GM19099 (cell line): ENCODE results near the gene MGRN1.

Source experiments
- POLR2A ChIP-seq: IDR thresholded peaks from 3 replicates; pipeline ENCODE4 v1.6.1; 2011; ENCODE audit warnings: low read depth; ENCODE audit not compliant: insufficient read length; ENCODE audit errors: extremely low read depth

Gene MGRN1

DNA sequence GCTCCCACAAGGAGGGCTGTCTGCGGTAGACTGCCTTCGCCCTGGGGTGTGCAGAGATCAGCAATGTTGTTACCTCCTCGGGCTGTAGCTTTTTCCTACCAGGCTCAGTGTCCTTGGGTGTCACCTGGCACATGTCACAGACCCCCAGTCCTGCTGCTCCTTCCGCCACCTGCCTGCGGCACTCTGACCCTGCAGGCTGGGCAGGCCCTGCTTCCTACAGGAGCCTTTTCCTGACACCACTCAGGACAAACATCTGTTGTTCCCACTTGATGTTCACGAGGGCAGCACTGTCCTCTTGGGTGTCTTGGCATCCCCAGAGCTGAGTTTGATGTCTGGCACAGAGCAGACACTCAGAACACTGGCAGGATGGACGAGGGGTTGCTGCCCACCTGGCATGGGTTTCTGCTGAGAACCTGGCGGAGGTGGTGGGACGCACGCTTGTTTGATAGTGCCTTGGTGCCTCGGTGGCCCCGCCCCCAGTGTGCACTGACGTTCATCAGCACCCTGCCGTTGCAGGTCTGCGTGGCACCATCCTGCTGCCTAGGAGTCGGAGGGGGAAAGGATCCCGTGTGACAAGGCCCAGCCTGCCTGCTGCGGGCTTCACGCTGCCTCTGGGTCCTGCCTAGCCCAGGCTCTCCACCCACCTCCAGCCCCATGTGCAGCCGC lies 42.0 kb downstream of the MGRN1 start:
- no peak for TF ChIP-seq POLR2A

DNA sequence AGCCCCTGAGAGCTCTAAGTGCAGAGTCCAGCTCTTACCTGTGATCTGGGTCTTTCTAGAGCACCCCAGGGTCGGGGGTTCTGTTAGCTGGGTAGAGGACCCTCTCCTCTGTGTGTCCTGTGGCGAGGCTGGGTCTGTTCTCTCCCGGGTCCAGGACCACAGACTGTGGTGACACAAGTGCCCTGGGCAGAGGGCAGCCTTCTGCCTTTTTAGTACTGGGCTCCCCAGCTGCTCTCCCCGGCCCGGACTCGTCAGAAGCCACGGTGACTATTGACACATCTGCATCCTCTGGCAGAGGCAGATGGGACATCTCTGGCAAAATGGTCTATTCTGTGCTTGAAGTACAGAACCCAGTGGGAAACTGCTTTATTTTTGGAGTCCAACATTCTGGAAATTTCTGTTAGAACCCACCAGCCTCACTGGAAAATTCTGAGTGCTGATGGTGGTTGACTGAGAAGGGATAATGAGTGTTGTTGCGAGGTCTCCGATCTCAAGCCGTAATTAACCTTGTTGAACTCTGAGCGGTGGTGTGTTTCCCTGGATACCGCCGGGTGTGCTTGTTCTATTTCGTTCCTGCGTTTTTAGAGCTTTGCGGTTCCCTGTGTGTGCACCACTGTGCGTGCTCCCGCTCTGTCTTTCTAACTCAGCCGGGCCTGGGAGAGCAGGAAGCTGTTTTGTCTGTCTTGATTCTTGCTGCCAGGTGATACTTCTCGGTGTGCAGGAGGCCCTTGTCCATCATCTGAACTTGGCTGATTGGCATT lies 42.8 kb downstream of the MGRN1 start:
- TF ChIP-seq POLR2A = no peak

GRCh38 chr16:4668313-4668960 lies 43.8 kb downstream of the MGRN1 start:
- TF ChIP-seq POLR2A = no peak

- TF ChIP-seq POLR2A = no peak
Observed at GRCh38 chr16:4673387-4674046, 48.9 kb downstream of the MGRN1 start.

GRCh38 chr16:4674926-4675530 lies 50.4 kb downstream of the MGRN1 start:
- no peak for TF ChIP-seq POLR2A

GRCh38 chr16:4675864-4676786 lies 51.5 kb downstream of the MGRN1 start:
- no peak for TF ChIP-seq POLR2A

DNA sequence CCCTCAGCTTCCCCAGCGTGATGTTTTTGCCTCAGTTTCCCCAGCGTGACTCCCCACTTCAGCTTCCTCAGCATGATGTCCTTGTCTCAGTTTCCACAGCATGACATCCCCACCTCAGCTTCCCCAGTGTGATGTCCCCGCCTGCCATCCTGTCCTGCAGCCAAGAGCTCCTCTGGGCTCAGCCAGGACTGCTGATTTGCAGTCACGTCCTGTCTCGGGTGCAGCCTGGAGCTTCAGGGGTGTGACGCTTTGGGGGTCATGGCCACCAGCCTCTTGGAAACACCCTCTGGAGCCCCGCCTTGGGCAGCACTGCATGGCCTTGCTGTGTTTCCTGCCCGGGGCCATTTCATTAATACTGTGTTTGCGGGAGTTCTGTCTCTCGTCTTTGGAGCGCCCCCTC lies 52.2 kb downstream of the MGRN1 start:
- TF ChIP-seq POLR2A = no peak

GRCh38 chr16:4677390-4677789 lies 52.8 kb downstream of the MGRN1 start:
- no peak for TF ChIP-seq POLR2A

- TF ChIP-seq POLR2A = no peak
Observed at GRCh38 chr16:4677994-4678393, 53.4 kb downstream of the MGRN1 start.

GRCh38 chr16:4678596-4678995 lies 54.0 kb downstream of the MGRN1 start:
- TF ChIP-seq POLR2A = no peak

DNA sequence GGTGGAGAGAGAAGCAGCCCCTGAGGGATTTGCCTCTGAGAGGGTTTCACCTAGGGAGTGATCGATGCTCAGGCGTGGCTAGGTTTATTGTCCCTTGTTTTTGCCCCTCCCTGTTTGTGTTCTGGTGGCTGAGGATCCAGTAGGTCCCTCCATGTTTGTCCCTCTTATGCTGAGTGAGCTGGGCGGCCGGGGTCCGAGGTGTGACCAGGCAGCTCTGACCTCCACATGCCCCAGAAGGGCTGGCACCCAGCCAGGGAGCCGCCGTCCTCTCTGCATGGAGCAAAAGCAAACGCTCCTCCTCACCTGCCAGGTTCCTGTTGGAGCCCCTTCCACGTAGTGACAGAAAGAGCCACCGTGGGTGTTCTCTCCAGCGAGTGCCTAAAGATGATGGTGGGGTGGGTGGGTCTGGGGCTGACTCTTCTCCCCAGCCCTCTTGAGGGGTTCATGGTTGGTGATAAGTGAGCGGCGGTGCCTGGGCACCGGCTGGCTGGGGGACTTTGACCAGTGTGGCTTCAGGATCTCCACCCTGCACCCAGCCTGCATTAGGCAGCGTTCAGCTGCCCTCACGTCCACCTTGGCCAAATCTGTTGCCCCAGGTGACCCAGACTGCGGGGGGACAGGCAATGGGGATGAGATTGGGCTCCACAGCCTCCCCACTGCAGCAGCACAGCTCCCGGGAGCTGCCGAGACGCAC lies 54.7 kb downstream of the MGRN1 start:
- TF ChIP-seq POLR2A = no peak

DNA sequence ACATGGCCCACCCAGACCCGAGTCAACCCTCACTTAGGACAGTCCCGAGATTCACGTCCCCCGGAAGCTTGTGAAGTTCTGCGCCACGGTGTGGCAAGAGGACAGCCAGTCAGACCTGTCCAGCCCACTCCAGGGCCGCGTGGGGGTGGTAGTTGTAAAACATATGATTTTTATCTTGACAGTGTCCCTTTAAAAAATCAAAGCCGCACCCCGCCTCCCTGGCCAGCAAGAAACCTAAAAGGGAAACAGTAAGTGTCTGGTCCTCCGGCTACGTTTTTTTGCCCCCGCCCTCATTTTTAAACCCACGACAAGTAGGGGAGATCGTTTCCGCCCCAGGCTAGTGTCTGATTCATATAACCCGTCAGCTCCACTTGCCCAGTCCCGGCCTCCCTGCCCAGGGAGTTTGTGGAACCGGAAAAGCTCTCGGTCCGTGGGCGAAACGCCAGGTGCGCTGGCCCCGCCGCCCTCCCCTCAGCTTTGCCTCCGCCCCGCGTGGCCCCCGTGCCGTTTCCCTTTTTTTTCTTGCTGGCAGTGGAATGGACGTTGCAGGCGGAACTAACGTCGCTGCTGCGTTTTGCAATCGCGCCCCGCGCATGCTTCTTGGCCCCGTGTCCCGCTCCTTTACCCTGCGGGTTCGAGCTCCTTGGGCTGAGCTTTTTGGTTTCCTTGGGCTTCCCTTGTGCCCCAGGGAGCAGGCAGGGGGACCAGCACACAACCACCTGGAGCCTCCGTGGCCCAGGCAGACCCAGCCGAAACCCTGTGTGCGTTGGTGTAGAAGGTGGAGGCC lies 55.4 kb downstream of the MGRN1 start:
- no peak for TF ChIP-seq POLR2A
